PC-9 (cell line): ENCODE measurements around the gene BHLHA9.

Source experiments
- CTCF ChIP-seq: fragments of 200-600 bp; sonication (generic); conservative IDR thresholded peaks from 2 replicates; pipeline ENCODE4 v1.6.1; 2017; ENCODE audit warnings: mixed run types, antibody characterized with exemption, mild to moderate bottlenecking, moderate library complexity
- EZH2 ChIP-seq: fragments of 200-600 bp; sonication (generic); IDR thresholded peaks from 2 replicates; pipeline ENCODE4 v1.8.0; 2017; ENCODE audit warnings: antibody characterized with exemption, low read depth

GRCh38 chr17:1280652-1281051 is 10.4 kb downstream of the BHLHA9 start:
- TF ChIP-seq EZH2 (no peak), CTCF (no peak)
